Activated CD8-positive, alpha-beta memory T cell treated with anti-CD3 and anti-CD28 coated beads, Interleukin-2, amount 50 U/mL, for 48 hours (primary cell): Measurements from ENCODE around the gene ERBB4.

Source experiments
- DNase-seq: peaks from one replicate; pipeline ENCODE4 v3.0.0-alpha.2; 2020

The ERBB4 gene

DNA sequence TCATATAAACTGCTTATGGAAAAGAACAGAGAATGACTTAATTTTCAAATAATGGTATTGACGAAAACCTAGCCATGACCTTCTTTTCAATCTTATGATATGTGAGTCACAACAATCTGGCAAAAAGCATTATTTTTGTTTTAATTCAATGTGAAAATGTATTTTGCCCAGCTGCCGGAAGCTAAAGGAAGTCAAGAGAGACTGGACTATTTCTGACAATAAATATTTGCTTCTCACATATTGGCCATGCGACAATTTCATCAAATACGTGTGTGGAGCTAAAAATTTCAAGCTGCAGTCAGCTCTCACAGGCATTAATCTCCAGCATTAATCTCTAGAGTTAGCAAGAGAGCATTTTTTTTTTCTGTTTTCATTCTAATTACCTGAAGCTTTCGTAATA lies 1101.2 kb downstream of the ERBB4 start:
- DNase-seq, result no peak

DNA sequence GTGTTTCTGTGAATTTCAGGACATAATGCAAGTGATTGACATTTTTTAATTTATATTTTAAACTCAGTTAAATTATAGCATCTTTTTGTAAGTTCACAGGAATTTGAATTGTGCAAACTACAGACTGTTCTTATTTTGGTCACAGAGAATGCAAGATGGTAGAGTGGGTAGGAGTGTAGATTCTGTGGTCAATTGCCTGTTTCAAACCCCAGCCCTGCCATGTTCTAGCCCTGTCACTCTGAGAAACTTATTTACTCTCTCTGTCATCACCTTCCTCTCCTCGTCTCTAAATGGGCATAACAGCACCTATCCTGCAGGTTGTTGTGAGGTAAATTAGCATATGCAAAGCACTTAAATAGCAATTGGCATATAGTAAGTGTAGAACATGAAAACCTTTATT lies 1102.4 kb downstream of the ERBB4 start:
- no peak for DNase-seq

DNA sequence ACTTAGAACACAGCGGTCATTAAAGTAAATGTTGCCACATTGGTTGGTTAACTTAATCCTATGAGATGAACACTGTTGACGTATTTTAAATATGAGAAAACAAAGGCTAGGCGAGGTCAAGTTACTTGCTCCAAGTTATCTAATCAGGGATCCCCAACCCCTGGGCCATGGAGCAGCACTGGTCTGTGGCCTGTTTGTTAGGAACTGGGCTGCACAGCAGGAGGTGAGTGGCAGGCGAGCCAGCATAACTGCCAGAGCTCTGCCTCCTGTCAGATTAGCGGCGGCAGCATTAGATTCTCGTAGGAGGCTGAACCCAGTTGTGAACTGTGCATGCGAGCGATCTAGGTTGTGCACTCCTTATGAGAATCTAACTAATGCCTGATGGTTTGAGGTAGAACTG lies 1103.3 kb downstream of the ERBB4 start:
- no peak for DNase-seq

DNA sequence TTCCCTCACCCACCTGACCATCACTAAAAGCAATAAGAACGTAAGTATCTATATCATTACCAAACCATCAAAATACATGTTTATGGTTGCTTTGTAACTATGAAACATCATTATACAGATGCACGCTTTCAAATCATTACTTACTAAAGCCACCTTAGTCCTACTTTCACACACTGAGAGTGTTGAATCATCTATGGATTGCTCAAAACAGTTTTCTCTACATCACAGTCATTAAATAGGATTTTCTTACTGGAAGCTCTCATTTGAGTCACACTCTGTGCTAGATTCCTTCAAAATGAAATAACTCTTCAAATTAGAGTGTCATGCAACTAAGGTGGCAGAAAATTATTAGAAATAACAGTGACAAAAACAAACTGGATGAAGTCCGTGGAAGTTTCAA lies 1103.8 kb downstream of the ERBB4 start:
- no peak for DNase-seq

DNA sequence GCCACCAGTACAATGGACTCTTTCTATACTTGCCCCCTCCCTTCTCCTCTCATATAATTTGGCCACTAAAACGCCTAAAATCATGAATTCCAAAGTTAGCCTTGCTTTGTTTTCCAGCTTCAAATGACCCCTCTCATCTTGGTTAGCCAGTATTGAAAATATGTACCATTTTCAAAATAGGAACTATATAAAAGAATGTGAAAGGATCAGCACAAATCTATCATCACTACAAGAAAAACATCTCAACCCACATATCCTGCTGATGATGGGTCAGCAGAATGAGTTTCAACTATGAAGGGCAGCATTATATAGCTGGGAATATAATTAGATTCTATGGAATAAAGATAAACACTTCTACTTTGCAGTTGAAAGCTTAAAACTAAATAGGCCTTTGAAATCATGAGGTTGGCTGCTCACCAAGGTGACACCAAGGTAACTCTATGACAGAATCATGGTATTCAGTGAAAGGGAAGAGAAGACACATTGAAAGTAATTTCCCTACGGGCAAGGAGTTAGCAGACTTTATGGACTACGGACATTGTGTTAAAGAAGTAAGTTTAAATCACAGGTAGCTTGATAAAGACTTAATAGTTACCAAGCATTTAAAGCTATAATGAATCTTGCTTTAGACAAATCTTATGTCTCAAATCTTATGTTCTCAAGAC lies 1109.2 kb downstream of the ERBB4 start:
- DNase-seq, result no peak

DNA sequence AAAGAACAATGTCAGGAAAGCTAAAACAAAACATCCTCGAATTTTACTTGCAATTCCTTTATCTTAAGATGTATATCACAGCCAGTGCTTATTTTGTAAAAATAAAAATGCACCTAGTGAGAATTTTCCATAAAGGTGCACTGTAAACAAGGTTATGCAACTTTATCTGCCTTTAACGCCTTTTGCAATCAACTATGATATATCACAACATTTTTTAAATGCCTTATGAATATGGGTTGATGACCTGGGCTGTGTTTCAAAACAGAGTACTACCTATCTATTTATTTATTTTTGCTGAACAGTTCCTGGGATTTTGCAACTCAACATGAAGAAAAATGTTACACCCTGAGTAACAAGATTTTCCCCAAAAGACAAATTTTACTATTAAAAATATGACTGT lies 1112.4 kb downstream of the ERBB4 start:
- no peak for DNase-seq

DNA sequence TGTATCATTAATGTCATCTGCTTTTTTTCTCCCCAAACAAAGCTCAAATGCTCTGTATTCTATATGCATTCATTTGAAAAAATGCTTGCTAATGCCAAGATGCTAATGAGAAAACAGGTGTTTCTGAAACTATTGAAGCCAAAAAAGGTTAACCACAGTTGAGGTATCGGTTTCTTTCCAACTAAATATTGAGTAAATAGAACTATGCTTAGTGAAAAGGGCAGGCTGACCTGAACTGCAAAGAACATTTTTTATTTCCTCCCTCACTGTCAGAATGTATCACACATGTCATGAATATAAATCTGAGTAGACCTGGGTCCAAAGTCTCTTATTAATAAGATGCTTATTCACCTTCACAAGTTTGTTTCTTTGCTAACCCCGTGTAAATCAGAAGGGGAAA lies 1115.6 kb downstream of the ERBB4 start:
- DNase-seq, result no peak

DNA sequence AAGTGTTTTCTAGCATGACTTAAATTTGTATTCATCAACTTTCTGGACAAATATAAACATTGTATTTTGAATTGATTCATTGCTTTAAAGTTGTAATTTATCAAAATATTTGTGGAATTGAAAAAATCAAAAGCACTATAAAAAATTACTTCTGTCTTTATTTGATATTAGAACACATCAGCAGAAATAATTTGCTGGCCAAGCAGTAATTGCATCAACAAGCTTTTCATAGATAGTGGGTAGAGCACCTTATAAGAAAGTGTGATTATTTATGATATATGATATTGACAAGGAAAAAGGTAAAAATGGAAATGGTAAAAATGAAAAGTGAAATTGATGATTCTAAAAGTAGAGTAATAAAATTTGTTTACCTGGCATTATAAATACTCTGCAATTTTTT lies 1121.1 kb downstream of the ERBB4 start:
- no peak for DNase-seq

DNA sequence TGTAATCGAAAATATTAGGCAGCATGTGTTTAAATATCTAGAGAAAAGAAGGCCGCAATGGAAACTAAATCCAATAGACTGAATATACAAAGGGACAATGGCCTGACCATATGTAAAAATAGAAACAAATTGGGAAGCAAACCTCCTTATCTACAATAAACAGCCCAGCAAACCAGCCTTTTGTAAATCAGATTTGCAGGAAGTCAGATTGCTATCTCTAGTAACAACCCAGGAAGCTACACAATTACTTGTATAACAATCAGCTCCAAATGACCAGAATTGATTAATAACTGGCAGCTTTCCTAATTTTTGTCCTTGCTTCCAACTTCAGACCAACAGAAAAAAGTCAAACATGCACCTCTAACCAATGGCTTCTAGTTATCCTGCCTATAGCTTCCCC lies 1122.2 kb downstream of the ERBB4 start:
- DNase-seq, result no peak

DNA sequence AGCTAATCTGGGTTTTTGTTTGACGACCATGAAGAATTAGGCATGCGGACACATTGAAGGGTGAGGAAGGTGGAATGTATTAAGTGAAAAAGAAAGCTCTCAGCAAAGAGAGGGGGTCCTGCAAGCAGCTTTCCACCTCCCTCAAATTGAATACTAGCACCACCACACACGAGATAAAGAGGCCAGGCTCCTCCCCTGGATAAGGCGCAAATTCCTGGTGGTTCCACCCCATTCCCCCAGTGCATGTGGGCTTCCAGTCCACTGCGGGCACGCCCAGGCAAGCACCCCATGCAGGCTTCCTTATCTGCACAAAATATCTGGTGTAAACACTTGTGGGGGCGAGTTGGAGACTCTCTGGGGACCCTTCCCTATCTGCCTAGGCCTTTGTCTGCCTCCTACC lies 1124.9 kb downstream of the ERBB4 start:
- no peak for DNase-seq

DNA sequence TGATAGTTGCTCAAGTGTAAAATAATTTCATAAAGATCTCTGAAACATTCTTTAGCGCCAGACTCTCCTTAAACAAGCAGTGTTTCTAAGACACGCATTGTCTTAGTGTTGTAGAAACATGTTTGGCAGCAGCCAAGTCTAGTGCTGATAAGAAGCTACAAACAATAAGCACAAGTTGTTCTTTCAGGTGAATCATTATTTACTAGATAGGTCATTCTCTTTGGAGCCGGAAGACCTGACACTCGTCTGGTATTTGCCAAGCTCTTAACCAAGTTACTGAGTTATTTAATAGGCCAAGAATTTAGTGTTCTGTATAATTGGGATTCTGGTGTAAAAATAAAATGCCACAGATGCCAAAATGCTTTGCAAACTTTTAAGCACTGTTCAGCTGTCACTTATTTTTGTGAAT lies 1130.1 kb downstream of the ERBB4 start:
- DNase-seq, result no peak

DNA sequence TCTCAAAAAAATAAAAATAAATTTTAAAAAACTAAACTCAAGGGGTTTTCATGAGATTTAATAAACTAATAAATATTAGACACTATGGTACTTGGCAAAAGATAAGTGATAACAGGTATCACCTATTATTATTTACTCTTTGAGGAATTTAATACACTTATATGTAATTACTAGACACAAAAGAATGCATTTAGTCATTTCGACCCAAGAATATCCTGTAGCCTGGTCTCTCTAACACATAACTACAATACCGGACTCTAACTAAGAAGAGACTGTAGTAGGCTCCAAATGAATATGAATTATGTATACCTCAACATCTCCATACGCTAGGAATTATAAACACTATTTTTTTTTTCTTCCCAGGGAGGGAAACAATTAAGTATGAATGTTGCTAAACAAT lies 1131.5 kb downstream of the ERBB4 start:
- no peak for DNase-seq

DNA sequence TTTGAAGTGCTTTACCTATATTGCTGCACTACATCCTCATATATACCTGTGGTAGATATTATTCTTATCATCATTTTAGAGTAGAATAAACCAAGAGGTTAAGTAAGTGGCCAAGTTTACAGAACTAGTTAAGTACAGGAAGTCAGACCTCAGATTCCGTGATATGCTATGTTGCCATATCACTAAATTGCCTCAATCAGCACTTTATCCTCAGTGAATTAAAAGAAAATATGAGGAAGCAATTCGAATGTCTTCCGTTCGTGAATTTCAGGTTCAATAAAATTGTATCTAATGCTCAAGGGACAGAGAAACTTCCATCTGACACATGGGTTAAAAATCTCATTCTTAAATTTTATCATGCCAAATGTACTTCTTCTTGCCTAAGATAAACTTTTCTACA lies 1133.6 kb downstream of the ERBB4 start:
- no peak for DNase-seq

DNA sequence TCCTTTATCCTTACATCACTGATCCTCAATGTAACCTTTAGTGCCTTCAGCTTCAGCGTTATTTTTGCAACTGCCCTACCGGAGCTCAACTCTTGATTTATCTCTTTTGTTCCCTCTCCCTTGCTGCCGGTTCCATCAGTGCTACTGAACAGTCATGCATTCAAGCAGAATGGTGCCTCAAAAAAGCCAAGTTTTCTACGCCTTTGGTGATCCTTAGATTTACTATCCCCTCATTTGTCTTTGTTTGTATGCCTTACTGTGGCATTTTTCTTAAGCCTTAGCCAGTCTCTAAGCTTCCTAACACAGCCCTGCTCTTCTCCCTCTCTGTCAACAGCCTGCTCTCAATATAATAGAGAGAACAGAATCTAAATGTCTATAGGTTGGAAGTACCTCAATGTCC lies 1134.5 kb downstream of the ERBB4 start:
- no peak for DNase-seq

DNA sequence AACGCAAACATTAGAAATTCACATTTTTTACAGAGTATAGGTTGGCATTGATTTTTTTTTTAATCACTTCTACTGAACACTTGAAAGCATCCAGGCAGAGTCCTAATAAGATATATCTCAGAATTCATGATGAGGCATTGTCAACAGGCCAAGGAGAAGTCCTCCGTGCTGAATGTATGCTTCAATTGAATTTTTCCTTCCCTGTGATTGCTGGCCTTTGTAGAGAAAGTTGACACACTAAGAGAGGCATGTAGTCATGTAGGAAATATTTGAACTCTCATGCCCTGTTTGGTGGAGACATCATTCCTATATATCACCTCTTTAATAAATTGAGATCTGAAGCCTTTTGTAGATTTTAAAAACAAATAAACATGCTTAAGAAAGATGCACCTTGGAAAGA lies 1137.3 kb downstream of the ERBB4 start:
- no peak for DNase-seq

DNA sequence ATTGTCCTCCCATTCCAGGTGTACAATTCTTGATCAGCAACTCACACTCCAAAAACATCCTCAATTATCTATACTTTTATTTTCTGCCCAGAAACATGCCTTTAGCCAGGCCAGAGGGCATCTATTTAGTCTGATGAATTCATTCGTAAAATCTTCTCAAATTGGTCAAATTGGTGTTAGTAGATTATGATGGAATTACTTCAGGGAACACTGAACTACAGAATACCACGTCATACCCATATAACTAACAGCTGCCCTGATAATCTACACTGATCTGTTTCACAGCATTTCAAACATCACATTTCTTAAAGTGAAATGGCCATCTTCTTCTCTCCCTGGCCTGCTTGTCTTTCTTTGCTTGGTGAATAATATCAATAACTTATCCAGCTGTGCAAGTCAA lies 1140.8 kb downstream of the ERBB4 start:
- no peak for DNase-seq

DNA sequence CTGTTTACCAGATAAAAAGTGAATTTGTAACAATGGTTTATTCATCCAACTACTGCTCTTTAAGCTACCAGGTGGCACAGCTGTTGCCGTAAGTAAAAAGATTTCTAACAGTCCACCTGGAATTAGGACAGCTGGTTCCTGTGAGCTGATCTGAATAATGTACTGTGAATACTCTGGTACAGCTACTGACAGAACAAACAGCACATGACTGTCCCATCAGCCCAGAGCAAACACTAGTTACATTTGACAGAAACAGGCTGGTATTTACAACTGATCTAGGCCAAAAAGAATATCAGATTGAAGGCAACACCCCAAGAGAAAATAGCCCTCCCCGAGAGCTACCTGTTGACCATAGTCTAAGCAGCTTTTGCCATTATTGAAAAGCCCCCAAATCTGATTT lies 1141.8 kb downstream of the ERBB4 start:
- no peak for DNase-seq

DNA sequence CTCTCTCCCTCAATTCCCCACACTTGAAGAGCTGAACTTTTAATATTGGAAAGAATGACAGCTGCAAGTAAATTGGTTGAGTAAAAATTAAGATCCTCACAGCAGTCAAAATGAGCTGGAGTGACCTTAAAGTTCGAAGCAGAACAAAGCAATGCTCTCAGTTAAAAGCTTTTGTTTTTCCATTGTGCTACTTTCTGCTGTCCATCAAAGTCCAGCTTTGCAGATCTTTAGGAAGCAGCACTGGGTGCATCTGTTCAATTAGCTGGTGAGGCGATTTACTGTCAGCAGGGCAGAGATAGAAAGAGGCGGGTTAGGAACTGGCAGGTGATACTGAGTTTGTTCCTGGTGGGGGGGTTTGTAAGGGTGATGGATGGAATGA lies 1147.4 kb downstream of the ERBB4 start:
- no peak for DNase-seq

DNA sequence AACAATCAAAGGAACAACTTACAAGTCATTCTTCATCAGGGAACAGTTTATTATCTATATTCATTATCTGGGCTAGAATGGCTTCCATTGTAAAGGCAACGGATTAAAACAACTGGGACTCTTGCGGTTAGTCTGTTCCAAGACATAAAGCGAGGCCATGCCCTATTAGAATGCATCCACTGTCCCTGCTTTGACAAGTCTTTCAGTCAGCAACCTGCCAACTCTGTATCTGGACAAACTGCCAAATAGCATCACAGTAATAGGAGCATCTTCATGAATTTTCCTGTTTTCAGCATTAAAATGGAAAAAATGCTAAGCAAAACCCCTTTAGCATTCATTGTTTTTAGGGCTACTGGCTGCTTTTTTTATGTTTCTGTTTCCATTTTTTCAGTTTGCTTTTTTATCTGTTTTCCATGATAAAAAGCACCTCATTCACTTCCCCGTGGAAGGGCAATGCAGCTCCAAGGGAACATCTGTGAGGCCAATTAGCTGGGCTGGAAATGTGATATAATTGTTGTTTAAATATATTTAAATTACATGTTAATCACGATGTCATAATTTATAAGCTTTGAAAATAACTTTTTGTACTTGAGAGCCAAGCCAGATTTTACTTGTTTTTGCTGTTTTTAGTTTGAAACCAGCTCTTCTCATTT lies 1147.9 kb downstream of the ERBB4 start:
- no peak for DNase-seq

DNA sequence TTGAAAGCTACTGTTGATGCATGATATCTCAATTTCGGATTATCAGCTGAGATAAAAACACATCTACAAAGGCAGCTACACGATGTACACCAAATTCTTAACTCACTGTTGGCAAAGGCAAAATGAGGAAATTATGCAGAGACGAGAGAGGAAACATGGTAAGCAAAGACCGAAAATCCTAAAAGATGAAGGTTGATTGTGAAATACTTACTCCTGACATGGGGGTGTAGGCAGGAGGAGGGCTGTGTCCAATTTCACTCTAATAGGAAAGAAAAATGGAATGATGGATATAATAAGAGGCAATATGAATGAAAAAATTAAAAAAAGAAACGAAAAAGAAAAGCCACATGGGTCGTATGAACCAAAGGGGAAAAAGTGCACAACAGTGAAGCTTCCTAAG lies 1150.9 kb downstream of the ERBB4 start:
- DNase-seq, result no peak

DNA sequence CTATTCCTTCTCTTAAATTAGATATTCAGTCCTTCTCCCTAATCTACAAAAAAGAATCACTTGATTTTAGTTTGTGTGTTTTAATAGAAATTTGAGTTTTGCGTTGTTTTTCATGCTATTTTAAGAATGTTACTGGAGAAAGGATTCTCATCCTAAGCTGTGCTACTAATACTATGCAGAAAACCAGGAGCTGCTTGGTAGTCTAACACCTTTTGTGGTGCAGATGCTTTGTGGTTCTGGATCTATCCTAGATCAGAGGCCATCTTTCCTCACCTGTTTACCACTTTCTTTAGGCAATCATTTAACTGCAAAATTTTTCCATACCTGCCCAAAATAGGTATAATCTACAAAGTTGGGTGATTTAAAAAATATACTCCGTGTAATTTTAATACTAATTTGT lies 1158.6 kb downstream of the ERBB4 start:
- no peak for DNase-seq

DNA sequence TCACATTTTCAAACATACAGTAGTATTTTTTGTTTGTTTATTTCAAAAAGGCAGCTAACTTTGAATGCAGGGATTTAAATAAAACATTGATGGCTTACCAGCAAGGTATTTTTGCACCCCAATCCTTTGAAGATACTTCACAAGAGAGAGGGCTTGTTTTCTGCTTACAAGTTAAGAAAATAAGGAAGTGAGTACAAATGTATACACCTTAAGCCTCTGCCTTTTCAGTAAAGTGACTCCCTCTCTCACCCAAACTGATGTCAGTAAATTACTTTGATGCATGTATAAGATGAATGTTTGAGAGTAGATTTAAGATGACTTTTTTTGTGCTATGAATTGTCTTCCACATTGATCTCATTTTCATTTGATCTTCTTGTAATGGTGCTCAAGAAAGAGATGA lies 1162.2 kb downstream of the ERBB4 start:
- DNase-seq, result no peak

DNA sequence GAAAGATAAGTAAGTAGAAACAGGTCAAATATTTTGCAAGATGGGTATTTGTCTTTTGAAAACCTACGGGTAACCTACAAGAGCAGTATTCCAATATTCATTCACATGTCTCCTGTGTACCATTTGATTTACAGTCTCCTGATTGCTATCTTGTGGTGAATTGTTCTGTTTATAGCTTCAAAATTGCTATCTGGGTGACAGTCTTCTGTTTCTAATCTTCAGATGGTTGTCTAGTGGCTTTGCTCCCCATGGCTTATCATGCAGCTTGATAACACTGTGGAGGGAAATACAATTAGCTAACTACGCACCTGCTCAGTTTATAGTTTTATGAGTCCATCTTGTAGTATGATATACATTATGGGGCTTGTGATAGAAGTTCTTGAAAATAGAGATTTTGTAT lies 1165.4 kb downstream of the ERBB4 start:
- no peak for DNase-seq

DNA sequence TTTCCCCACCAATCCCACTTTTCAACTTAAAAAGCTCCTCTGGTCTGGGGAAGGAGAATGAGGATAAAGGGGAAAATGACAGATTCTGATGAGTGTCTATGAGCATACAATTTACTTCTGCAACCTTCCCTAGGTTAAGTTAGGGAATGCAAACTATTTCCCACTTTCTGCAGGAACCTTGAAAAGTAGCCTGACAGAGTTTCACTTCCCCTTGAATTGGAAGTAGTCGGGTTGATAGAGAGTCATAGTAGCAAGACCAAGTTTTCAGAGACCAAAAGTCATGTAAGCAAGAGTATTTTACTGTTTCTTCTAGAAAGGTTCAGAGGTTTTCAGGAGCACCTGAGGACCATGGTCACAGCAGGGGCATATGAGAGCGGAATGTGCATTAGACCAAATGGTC lies 1167.1 kb downstream of the ERBB4 start:
- DNase-seq, result no peak

DNA sequence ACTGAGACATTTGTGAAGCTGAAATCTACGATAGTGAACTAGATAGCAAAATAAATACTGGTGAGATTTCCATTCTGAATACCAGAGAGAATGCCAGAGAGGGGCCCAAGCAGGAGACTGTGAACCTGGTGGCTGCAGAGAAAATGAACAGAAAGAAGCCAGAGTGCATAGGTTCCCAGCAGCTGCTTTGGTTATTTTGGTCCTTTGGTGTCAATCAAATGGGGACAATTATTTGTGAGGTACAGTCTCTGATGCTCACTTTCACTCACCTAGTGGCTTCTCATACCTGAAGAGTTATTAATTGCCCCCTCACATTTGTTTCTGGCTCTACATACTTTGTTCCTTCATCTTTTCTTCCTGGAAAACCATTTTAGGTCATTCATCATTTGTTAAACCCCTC lies 1170.1 kb downstream of the ERBB4 start:
- DNase-seq, result no peak
